ACC112 (cell line): ENCODE data around the gene ATG16L2.

ENCODE experiments used
- H2AFZ ChIP-seq: fragments of 200-600 bp; sonication (generic); one replicate; pipeline ENCODE4 v1.6.0; 2017; ENCODE audit warnings: antibody characterized with exemption, low read length; ENCODE audit not compliant: unreplicated experiment
- H3K27ac ChIP-seq: fragments of 200-600 bp; sonication (generic); 2 replicates; pipeline ENCODE4 v1.5.1; 2014; ENCODE audit warnings: low read depth, mild to moderate bottlenecking, antibody characterized with exemption, low read length, moderate library complexity
- H3K27me3 ChIP-seq: fragments of 200-600 bp; sonication (generic); 2 replicates; pipeline ENCODE4 v1.6.1; 2014; ENCODE audit warnings: mild to moderate bottlenecking, antibody characterized with exemption, low read length, moderate library complexity, mixed read lengths; ENCODE audit not compliant: insufficient read depth
- H3K36me3 ChIP-seq: fragments of 200-600 bp; sonication (generic); 2 replicates; pipeline ENCODE4 v1.6.1; 2016; ENCODE audit warnings: mild to moderate bottlenecking, antibody characterized with exemption, low read length, moderate library complexity, mixed read lengths; ENCODE audit not compliant: insufficient read depth
- H3K4me1 ChIP-seq: fragments of 200-600 bp; sonication (generic); one replicate; pipeline ENCODE4 v1.6.1; 2016; ENCODE audit warnings: low read length, mixed read lengths; ENCODE audit not compliant: insufficient read depth, unreplicated experiment, control insufficient read depth
- H3K4me3 ChIP-seq: fragments of 200-600 bp; sonication (generic); 2 replicates; pipeline ENCODE4 v1.5.1; 2014; ENCODE audit warnings: mild to moderate bottlenecking, low read depth, low read length
- H3K79me2 ChIP-seq: fragments of 200-600 bp; sonication (generic); one replicate; pipeline ENCODE4 v1.6.0; 2016; ENCODE audit warnings: low read length; ENCODE audit not compliant: control insufficient read depth, unreplicated experiment, insufficient read depth

The ATG16L2 gene

GRCh38 chr11:72814286-72815109 is at the start of gene ATG16L2:
Gene ATG16L2 (plus strand): TSS chr11:72814411. CDS start chr11:72814446, 35 bp downstream.
- Histone ChIP-seq H3K79me2 (peaks cover 26% of the 10 kb centered on the region), H3K4me3 (peak within 1 kb of the TSS; percentile 84), H3K27ac (peak within 1 kb of the TSS; percentile 91), H2AFZ (peak within 1 kb of the TSS; percentile 83), H3K27me3 (no peaks in the 10 kb centered on the region), H3K4me1 (peaks cover 16% of the 10 kb centered on the region), H3K36me3 (peaks cover 6% of the 10 kb centered on the region; the same call in 1 of the 2 replicates)

- H2AFZ ChIP-seq: no peak overlapping the region
- H3K4me3 ChIP-seq: no peak overlapping the region
- H3K4me1 ChIP-seq: no peaks in the 10 kb centered on the region
- H3K36me3 ChIP-seq: no peaks in the 10 kb centered on the region
- H3K79me2 ChIP-seq: no peaks in the 10 kb centered on the region
- H3K27ac ChIP-seq: no peak overlapping the region
- H3K27me3 ChIP-seq: no peaks in the 10 kb centered on the region
These were observed 49.7 kb upstream of the ATG16L2 start for GRCh38 chr11:72764503-72764902.

GRCh38 chr11:72766152-72766902 is 47.9 kb upstream of the ATG16L2 start:
- H3K4me1 ChIP-seq: peaks cover 4% of the 10 kb centered on the region
- H3K27me3 ChIP-seq: no peaks in the 10 kb centered on the region
- H2AFZ ChIP-seq: no peak overlapping the region
- H3K79me2 ChIP-seq: no peaks in the 10 kb centered on the region
- no peak overlapping the region for H3K4me3 ChIP-seq
- no peaks in the 10 kb centered on the region for H3K36me3 ChIP-seq
- no peak overlapping the region for H3K27ac ChIP-seq

GRCh38 chr11:72767203-72768062 is 46.8 kb upstream of the ATG16L2 start:
- no peaks in the 10 kb centered on the region for H3K79me2 ChIP-seq
- no peak overlapping the region for H3K27ac ChIP-seq
- no peaks in the 10 kb centered on the region for H3K27me3 ChIP-seq
- H3K4me3 ChIP-seq: no peak overlapping the region
- no peak overlapping the region for H2AFZ ChIP-seq
- no peaks in the 10 kb centered on the region for H3K36me3 ChIP-seq
- peaks cover 12% of the 10 kb centered on the region for H3K4me1 ChIP-seq

GRCh38 chr11:72768581-72768980 is 45.6 kb upstream of the ATG16L2 start:
- no peak overlapping the region for H2AFZ ChIP-seq
- H3K27me3 ChIP-seq: no peaks in the 10 kb centered on the region
- H3K4me3 ChIP-seq: no peak overlapping the region
- no peak overlapping the region for H3K27ac ChIP-seq
- no peaks in the 10 kb centered on the region for H3K36me3 ChIP-seq
- H3K79me2 ChIP-seq: no peaks in the 10 kb centered on the region
- H3K4me1 ChIP-seq: peaks cover 23% of the 10 kb centered on the region

- H3K4me1 ChIP-seq: peaks cover 27% of the 10 kb centered on the region
- H3K79me2 ChIP-seq: no peaks in the 10 kb centered on the region
- no peaks in the 10 kb centered on the region for H3K36me3 ChIP-seq
These were observed 44.5 kb upstream of the ATG16L2 start for GRCh38 chr11:72769680-72770079.

GRCh38 chr11:72770799-72771198 is 43.4 kb upstream of the ATG16L2 start:
- Histone ChIP-seq H3K36me3 (no peaks in the 10 kb centered on the region), H3K27me3 (no peaks in the 10 kb centered on the region), H3K4me3 (no peak overlapping the region), H3K79me2 (no peaks in the 10 kb centered on the region), H3K4me1 (peaks cover 27% of the 10 kb centered on the region), H2AFZ (no peak overlapping the region), H3K27ac (no peak overlapping the region)

More at GRCh38 chr11:72769680-72770079, 44.5 kb upstream of the ATG16L2 start:
- H3K27ac ChIP-seq: no peak overlapping the region
- H2AFZ ChIP-seq: no peak overlapping the region
- no peak overlapping the region for H3K4me3 ChIP-seq
- H3K27me3 ChIP-seq: no peaks in the 10 kb centered on the region

GRCh38 chr11:72771507-72771906 is 42.7 kb upstream of the ATG16L2 start:
- Histone ChIP-seq H3K79me2 (no peaks in the 10 kb centered on the region), H3K4me1 (peaks cover 27% of the 10 kb centered on the region), H3K27ac (no peak overlapping the region), H3K36me3 (no peaks in the 10 kb centered on the region), H3K4me3 (no peak overlapping the region), H2AFZ (no peak overlapping the region), H3K27me3 (no peaks in the 10 kb centered on the region)

- H3K36me3 ChIP-seq: no peaks in the 10 kb centered on the region
- no peak overlapping the region for H3K27ac ChIP-seq
- no peak overlapping the region for H2AFZ ChIP-seq
- H3K79me2 ChIP-seq: no peaks in the 10 kb centered on the region
- peaks cover 27% of the 10 kb centered on the region for H3K4me1 ChIP-seq
- H3K27me3 ChIP-seq: no peaks in the 10 kb centered on the region
- H3K4me3 ChIP-seq: no peak overlapping the region
These were observed 42.2 kb upstream of the ATG16L2 start for GRCh38 chr11:72772059-72772458.

GRCh38 chr11:72773291-72773690 is 40.9 kb upstream of the ATG16L2 start:
- Histone ChIP-seq H3K36me3 (no peaks in the 10 kb centered on the region), H3K4me3 (no peak overlapping the region), H3K27me3 (no peaks in the 10 kb centered on the region), H3K4me1 (peaks cover 27% of the 10 kb centered on the region), H3K27ac (no peak overlapping the region), H3K79me2 (no peaks in the 10 kb centered on the region), H2AFZ (no peak overlapping the region)
